AG04449 (cell line): ENCODE results near the gene KIF26B.

ENCODE experiments used
- CTCF ChIA-PET: fragments of 350-600 bp; formaldehyde crosslinking; extraction: SDS; loops from one replicate; lab custom pipeline; 2021; ENCODE audit warnings: antibody characterized with exemption; lab: Yijun Ruan, JAX
- POLR2A ChIA-PET: fragments of 400-600, 350-600 bp; formaldehyde crosslinking; extraction: SDS; loops from one replicate; lab custom pipeline; 2020; ENCODE audit warnings: antibody characterized with exemption, inconsistent platforms; lab: Yijun Ruan, JAX
- DNase-seq: peaks from one replicate; pipeline ENCODE4 v3.0.0-alpha.2; 2010; ENCODE audit warnings: low read depth, low spot score
- H3K4me3 ChIP-seq: 2 replicates; pipeline ENCODE4 v1.5.1; 2011; ENCODE audit warnings: low read depth, mild to moderate bottlenecking, control low read depth, low read length
- TF ChIP-seq, protein P1 (sequence below): IDR thresholded peaks from one replicate; pipeline ENCODE4 v1.5.1; 2011; ENCODE audit warnings: mild to moderate bottlenecking, moderate library complexity, low read length, control low read depth, inconsistent platforms; ENCODE audit not compliant: insufficient read depth; ENCODE audit errors: missing control alignments

Gene KIF26B

DNA sequence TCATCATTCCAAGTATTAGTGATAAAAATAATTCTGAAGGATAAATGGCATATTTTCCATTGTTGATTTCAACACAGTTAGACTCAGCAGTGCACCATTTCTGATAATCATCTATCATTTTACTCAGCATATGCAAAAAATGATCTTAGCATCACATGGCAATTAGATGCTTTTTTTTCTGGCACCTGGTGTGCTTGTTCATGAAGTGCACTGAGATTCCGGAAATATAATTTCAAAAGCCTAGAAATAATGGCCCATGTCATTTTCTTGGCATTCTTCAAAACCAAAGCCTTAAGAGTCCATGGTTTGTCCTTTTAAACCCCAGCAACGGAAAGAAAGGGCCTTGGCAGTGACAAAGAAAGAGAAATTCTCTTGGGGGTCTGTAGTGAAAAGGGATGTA lies 278.8 kb downstream of the KIF26B start:
- no peak for DNase-seq
- TF ChIP-seq, protein P1, sequence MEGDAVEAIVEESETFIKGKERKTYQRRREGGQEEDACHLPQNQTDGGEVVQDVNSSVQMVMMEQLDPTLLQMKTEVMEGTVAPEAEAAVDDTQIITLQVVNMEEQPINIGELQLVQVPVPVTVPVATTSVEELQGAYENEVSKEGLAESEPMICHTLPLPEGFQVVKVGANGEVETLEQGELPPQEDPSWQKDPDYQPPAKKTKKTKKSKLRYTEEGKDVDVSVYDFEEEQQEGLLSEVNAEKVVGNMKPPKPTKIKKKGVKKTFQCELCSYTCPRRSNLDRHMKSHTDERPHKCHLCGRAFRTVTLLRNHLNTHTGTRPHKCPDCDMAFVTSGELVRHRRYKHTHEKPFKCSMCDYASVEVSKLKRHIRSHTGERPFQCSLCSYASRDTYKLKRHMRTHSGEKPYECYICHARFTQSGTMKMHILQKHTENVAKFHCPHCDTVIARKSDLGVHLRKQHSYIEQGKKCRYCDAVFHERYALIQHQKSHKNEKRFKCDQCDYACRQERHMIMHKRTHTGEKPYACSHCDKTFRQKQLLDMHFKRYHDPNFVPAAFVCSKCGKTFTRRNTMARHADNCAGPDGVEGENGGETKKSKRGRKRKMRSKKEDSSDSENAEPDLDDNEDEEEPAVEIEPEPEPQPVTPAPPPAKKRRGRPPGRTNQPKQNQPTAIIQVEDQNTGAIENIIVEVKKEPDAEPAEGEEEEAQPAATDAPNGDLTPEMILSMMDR, result no peak
- ChIA-PET POLR2A (no interaction called here), CTCF (no interaction called here)
- H3K4me3 ChIP-seq, result no peak overlapping the region

DNA sequence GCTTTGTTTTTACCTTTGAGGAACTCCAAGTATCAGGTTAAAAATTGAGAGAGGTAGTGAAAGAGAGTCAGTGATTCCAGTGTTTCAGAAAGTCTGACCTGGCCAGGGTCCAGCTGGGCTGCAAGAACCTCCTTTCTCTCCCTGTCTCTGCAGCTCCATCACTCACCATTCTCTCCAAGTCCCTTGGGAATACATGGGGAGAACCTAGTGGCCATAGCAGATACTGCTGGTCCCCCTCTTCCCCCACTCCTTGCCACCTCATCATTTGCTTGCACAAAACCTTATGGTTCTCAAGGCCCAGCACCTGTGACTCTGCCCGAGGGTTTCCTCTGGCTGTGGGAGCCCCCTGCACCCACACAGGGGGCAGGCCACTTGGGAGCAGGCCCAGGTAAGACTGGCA lies 279.5 kb downstream of the KIF26B start:
- DNase-seq, result no peak
- ChIA-PET POLR2A (no interaction called here), CTCF (no interaction called here)
- TF ChIP-seq, protein P1, result no peak
- H3K4me3 ChIP-seq, result no peak overlapping the region

DNA sequence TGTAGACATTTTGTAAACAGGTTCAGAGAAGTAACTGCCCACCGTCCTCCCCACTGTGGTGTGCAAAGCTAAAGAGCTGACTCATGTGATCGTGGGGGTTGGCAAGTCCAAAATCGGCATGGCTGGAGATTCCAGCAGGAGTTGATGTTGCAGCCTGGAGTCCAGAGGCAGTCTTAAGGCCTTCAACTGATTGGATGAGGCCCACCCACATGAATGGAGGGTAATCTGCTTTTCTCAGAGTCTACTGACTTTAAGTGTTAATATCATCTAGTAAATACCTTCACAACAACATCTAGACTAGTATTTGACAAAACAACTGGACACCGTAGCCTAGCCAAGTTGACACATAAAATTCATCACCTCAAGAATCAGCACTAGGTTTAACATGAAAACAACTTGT lies 281.6 kb downstream of the KIF26B start:
- ChIA-PET POLR2A (no interaction called here), CTCF (interaction anchor here (1.5 kb wide), 1 partner anchor 13 kb away, joined by 5 read pairs; no protein-coding TSS in a partner anchor)
- DNase-seq, result no peak
- TF ChIP-seq, protein P1, result no peak
- H3K4me3 ChIP-seq, result no peak overlapping the region

DNA sequence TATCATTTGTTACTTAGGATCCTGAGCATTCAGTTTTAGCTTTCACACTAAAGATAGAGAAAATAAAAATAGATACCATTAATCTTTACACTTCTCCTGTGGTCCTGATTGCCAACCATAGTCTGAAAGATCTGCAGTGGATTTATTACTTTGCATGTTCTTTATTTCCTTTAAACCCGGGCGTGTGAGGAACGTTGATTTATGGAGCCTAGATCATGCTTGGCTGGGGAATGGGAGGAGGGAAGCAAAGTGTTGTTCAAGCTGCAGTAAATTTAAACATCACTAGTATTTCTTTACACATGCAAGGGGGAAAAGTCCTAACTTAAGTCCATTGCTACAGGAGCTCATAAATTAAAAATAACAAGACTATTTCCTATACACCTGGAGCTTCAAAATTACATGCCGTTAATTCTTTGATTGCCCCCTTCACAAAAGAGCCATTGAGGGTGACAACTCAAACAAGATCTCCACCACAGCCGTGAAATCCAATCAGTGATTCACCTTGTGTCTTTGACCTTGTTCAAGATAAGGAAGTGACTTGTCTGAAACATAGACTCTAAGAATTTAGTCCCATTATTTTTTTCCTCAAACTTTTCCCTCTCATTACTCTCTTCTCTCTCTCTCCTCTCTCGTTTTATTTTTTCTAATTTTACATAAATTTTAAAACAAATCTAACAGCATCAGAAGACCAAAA lies 282.7 kb downstream of the KIF26B start:
- ChIA-PET CTCF (interaction anchor here (1.5 kb wide), 1 partner anchor 12 kb away, joined by 5 read pairs; no protein-coding TSS in a partner anchor), POLR2A (no interaction called here)
- H3K4me3 ChIP-seq, result no peak overlapping the region
- TF ChIP-seq, protein P1, result no peak
- DNase-seq, result no peak

DNA sequence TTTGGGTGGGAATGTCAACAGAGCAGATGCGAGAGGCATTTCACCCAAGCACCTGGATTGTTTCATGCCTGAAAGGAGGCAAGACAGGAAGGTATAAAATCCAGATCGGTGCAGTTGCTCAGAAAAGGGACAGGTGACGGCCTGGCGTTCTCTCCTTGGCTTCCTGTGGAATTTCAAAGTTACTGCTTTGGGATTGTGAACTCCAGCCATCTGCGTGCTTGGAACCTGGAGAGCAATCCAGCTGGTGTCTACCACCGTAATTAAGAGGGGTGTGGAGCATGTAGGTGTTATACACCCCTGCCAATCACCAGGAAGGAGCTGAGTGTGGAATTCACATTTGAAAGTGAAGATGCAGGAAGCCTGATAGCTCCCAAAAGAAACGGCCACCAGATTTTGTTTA lies 286.1 kb downstream of the KIF26B start:
- POLR2A ChIA-PET, result no interaction called here
- CTCF ChIA-PET, result no interaction called here
- DNase-seq, result no peak
- H3K4me3 ChIP-seq, result no peak overlapping the region
- TF ChIP-seq, protein P1, result no peak

DNA sequence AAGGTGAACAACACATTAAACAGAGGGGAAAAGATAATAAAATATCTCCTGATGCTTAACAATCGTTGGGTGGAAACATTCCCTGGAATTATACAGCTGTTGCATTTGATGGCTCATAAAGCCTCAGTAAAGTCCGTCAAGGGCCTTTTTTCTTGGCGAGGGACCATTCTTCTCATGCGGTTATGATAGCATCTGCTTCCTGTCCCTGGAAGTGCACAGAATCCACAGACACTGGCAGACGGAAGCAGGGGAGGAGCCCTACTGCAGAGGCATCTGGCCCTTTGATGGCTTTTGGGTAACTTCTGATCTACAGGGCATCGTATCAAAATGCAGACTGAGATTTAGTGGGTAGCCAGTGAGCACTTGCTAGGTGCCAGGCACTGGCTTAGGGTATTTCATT lies 286.9 kb downstream of the KIF26B start:
- H3K4me3 ChIP-seq, result no peak overlapping the region
- DNase-seq, result no peak
- POLR2A ChIA-PET, result no interaction called here
- TF ChIP-seq, protein P1, result no peak
- CTCF ChIA-PET, result no interaction called here
